Measurements from ENCODE around the gene STAT5B. TPM values are rescaled to one million over a fixed set of nuclear protein-coding genes. Genes with fewer than 3 reads are reported as not detected.
A peak's percentile ranks its signal among the peaks of the same experiment; 100 is the strongest.

The STAT5B gene
- total and polyA plus RNA-seq, 2 of the 8 experiments (the other 6 are each of a cell fraction or from before 2014, with no cell fraction given) = 35.3 to 52.6 TPM

- TF ChIP-seq MAX (IDR thresholded peaks at IDR 0.05) (peak; percentile 92), CBX5 (IDR thresholded peaks at IDR 0.05; ENCODE audit: low read depth, low read length) (no peak), NANOG (IDR thresholded peaks at IDR 0.05; ENCODE audit: insufficient read depth, low read depth, low read length, poor library complexity, severe bottlenecking) (no peak), NRF1 (IDR thresholded peaks at IDR 0.05; ENCODE audit: low read depth, low read length) (no peak), CTBP2 (IDR thresholded peaks at IDR 0.05; ENCODE audit: borderline replicate concordance, insufficient read depth, insufficient read length, low read length) (no peak), CTCF (IDR thresholded peaks at IDR 0.05; ENCODE audit: control extremely low read depth in 1 of 3, insufficient read depth in 1 of 3, low read depth in 1 of 3, low read length in 3 of 3) (peak; percentile 45 to 62 (median 45)), CHD1 (IDR thresholded peaks at IDR 0.05; ENCODE audit: low read depth, low read length) (no peak), HDAC2 (IDR thresholded peaks at IDR 0.05; ENCODE audit: borderline replicate concordance in 1 of 2, low read depth in 2 of 2, low read length in 2 of 2) (peak in 1 of 2 experiments; percentile 79; a peak in 1 of 4 replicates), SP1 (IDR thresholded peaks at IDR 0.05; ENCODE audit: low read depth, low read length) (peak; percentile 68; the same call in 1 of the 2 replicates), CBX8 (IDR thresholded peaks at IDR 0.05; ENCODE audit: borderline replicate concordance, low read depth, low read length) (no peak), KDM4A (IDR thresholded peaks at IDR 0.05; ENCODE audit: low read depth, low read length, severe bottlenecking) (peak; percentile 84), CEBPB (IDR thresholded peaks at IDR 0.05; ENCODE audit: low read depth, low read length) (no peak), CREB1 (IDR thresholded peaks at IDR 0.05) (peak; percentile 23; the same call in 1 of the 2 replicates), TAF7 (optimal IDR thresholded peaks at IDR 0.05; ENCODE audit: borderline replicate concordance, low read depth, low read length) (no peak)
- TF ChIP-seq, protein P1, sequence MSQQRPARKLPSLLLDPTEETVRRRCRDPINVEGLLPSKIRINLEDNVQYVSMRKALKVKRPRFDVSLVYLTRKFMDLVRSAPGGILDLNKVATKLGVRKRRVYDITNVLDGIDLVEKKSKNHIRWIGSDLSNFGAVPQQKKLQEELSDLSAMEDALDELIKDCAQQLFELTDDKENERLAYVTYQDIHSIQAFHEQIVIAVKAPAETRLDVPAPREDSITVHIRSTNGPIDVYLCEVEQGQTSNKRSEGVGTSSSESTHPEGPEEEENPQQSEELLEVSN (IDR thresholded peaks at IDR 0.05) = peak; percentile 98
Measured at GRCh38 chr17:42180922-42181850, 95.0 kb downstream of the STAT5B start, which contains the start of gene KCNH4 (continued).

Data from H1 (cell line).